ENCODE measurements around the gene SMURF1.

DNA sequence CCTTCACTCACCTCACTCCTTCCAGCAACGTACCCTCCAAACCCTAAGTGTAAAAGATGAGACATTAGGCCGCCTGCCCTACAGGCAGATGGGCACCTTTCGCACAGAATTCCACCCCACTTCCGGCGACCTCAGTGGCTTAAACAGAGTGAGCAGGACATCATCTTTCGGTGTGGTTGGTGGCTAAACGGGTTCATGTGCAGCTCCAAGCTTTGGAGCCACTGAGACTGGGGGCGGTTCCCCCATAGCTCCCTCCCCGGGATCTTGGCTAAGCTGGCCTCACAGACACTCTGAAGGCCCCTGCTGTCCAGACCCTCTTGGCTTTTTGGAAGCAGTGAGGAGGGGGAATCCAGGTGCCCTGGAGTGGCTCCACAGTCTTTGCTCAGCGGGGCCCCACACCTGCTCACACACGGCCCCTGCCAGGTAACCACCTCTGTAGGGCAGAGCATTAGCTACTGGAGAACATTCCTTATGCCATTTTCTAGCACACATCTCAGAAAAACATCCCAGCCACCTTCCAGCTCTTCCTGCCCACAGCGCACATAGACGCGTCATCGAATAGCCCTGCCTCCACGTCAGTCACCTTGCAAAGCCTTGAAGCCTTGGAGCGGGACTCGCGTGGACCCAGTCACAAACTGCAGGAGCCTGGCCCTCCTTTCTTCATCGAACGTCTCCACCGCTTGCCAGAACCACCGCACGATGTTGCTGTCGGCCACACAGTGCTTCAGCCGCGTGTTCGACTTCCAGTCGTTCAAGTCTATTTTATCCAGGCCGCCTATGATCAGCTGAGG lies 108.8 kb downstream of the SMURF1 start:
- TF ChIP-seq, protein P1, sequence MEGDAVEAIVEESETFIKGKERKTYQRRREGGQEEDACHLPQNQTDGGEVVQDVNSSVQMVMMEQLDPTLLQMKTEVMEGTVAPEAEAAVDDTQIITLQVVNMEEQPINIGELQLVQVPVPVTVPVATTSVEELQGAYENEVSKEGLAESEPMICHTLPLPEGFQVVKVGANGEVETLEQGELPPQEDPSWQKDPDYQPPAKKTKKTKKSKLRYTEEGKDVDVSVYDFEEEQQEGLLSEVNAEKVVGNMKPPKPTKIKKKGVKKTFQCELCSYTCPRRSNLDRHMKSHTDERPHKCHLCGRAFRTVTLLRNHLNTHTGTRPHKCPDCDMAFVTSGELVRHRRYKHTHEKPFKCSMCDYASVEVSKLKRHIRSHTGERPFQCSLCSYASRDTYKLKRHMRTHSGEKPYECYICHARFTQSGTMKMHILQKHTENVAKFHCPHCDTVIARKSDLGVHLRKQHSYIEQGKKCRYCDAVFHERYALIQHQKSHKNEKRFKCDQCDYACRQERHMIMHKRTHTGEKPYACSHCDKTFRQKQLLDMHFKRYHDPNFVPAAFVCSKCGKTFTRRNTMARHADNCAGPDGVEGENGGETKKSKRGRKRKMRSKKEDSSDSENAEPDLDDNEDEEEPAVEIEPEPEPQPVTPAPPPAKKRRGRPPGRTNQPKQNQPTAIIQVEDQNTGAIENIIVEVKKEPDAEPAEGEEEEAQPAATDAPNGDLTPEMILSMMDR (IDR thresholded peaks at IDR 0.05; ENCODE audit: low read depth, low read length, missing input control): no peak
- TF ChIP-seq EGR1 (IDR thresholded peaks at IDR 0.05; ENCODE audit: low read depth in 2 of 2) (no peak), JUND (IDR thresholded peaks at IDR 0.05) (no peak), ZBTB33 (IDR thresholded peaks at IDR 0.05) (no peak), YY1 (IDR thresholded peaks at IDR 0.05) (no peak), REST (IDR thresholded peaks at IDR 0.05) (no peak)
- TF ChIP-seq, protein P2, sequence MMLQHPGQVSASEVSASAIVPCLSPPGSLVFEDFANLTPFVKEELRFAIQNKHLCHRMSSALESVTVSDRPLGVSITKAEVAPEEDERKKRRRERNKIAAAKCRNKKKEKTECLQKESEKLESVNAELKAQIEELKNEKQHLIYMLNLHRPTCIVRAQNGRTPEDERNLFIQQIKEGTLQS (IDR thresholded peaks at IDR 0.05): no peak
